ENCODE results near the gene DMBX1.

The DMBX1 gene

GRCh38 chr1:46506470-46507219 lies 17.0 kb downstream of the DMBX1 start:
- DNase-seq (ENCODE audit: low read depth in 2 of 2): no peak

GRCh38 chr1:46508757-46509156 lies 19.1 kb downstream of the DMBX1 start:
- DNase-seq (ENCODE audit: low read depth in 2 of 2): no peak

- no peak for DNase-seq (ENCODE audit: low read depth in 2 of 2)
These were observed 20.8 kb downstream of the DMBX1 start for GRCh38 chr1:46510341-46510997.

- no peak for DNase-seq (ENCODE audit: low read depth in 2 of 2)
These were observed 21.3 kb downstream of the DMBX1 start for GRCh38 chr1:46510998-46511365.

- DNase-seq (ENCODE audit: low read depth in 2 of 2): no peak
These were observed 22.6 kb downstream of the DMBX1 start for GRCh38 chr1:46512135-46512791.

- DNase-seq (ENCODE audit: low read depth in 2 of 2): no peak
These were observed 23.2 kb downstream of the DMBX1 start for GRCh38 chr1:46512792-46513190.

GRCh38 chr1:46513536-46513935 lies 23.9 kb downstream of the DMBX1 start:
- no peak for DNase-seq (ENCODE audit: low read depth in 2 of 2)

GRCh38 chr1:46515576-46515975 lies 25.9 kb downstream of the DMBX1 start:
- no peak for DNase-seq (ENCODE audit: low read depth in 2 of 2)

GRCh38 chr1:46516200-46516950 lies 26.7 kb downstream of the DMBX1 start:
- no peak for DNase-seq (ENCODE audit: low read depth in 2 of 2)

- DNase-seq (ENCODE audit: low read depth in 2 of 2): no peak
These were observed 27.5 kb downstream of the DMBX1 start for GRCh38 chr1:46517010-46517600.

- DNase-seq (ENCODE audit: low read depth in 2 of 2): no peak
These were observed 28.4 kb downstream of the DMBX1 start for GRCh38 chr1:46517932-46518498.

- no peak for DNase-seq (ENCODE audit: low read depth in 2 of 2)
These were observed 29.6 kb downstream of the DMBX1 start for GRCh38 chr1:46519209-46519608.

GRCh38 chr1:46520063-46520911 lies 30.7 kb downstream of the DMBX1 start:
- DNase-seq (ENCODE audit: low read depth in 2 of 2): peak; percentile 50 to 57

- DNase-seq (ENCODE audit: low read depth in 2 of 2): no peak
These were observed 31.8 kb downstream of the DMBX1 start for GRCh38 chr1:46521414-46521813.

GRCh38 chr1:46522184-46522968 lies 32.7 kb downstream of the DMBX1 start:
- peak; percentile 57 to 62 for DNase-seq (ENCODE audit: low read depth in 2 of 2)

- no peak for DNase-seq (ENCODE audit: low read depth in 2 of 2)
These were observed 33.3 kb downstream of the DMBX1 start for GRCh38 chr1:46522969-46523320.

GRCh38 chr1:46523496-46524353 lies 34.1 kb downstream of the DMBX1 start:
- no peak for DNase-seq (ENCODE audit: low read depth in 2 of 2)

GRCh38 chr1:46524843-46525242 lies 35.2 kb downstream of the DMBX1 start:
- no peak for DNase-seq (ENCODE audit: low read depth in 2 of 2)
